K562 (cell line): ENCODE results near the gene JPT2. TPM values are rescaled to one million over a fixed set of nuclear protein-coding genes. Genes with fewer than 3 reads are reported as not detected.

Experiments used
- ATAC-seq: fragments of 200-7000 bp; cut with Tn5 transposase; 3 replicates; pipeline ENCODE4 v1.9.1; 2020; ENCODE audit warnings: moderate library complexity
- BruUV-seq: library from RNA; stranded (reverse); fragments of 400-500 nt; replicated peaks from 2 replicates; lab custom pipeline; 2021; lab: Mats Ljungman, UMichigan
- CTCF ChIA-PET: fragments of 300-600 bp; formaldehyde crosslinking; extraction: SDS; loops from one replicate; lab custom pipeline; 2021; ENCODE audit warnings: low intra/inter-chr PET ratio; lab: Yijun Ruan, JAX
- POLR2A ChIA-PET: fragments of 300-600, 350-650 bp; sonication (Branson Sonifier 250); formaldehyde crosslinking; extraction: SDS; loops from one replicate; lab custom pipeline; 2021; ENCODE audit warnings: antibody characterized with exemption, inconsistent platforms; lab: Yijun Ruan, JAX
- DNase-seq, 4 experiments: peaks; one replicate each; pipeline versions ENCODE4 v3.0.0 to v3.0.0-alpha.2; 2011 to 2018; ENCODE audit warnings: low spot score in 3 of 4, mixed read lengths in 3 of 4; ENCODE audit errors: extremely low read depth in 1 of 4
- FAIRE-seq: peaks from 2 replicates; lab custom pipeline; 2011; peaks lifted over from hg19 to GRCh38; lab: Jason Lieb, UNC
- H2AFZ ChIP-seq: 2 replicates; pipeline ENCODE4 v1.6.0; 2011; ENCODE audit warnings: low read depth, low read length, control low read depth, inconsistent platforms
- H3K27ac ChIP-seq: fragments of 200-600 bp; 3 replicates; pipeline ENCODE4 v1.8.0; 2011; ENCODE audit warnings: low read depth, mild to moderate bottlenecking, control low read depth, inconsistent platforms, low read length, moderate library complexity, mixed read lengths; ENCODE audit errors: extremely low read depth
- H3K27me3 ChIP-seq, 2 experiments: fragments of 300-600 bp in 1 of 2; 2 replicates in 1 of 2; 3 replicates in 1 of 2; pipeline versions ENCODE4 v1.6.0 to v1.8.0; 2011; ENCODE audit warnings: inconsistent platforms in 2 of 2, low read length in 2 of 2, mild to moderate bottlenecking in 1 of 2, mixed read lengths in 1 of 2, moderate library complexity in 1 of 2; ENCODE audit not compliant: control insufficient read depth in 2 of 2, insufficient read depth in 2 of 2
- H3K36me3 ChIP-seq: fragments of 300-600 bp; 3 replicates; pipeline ENCODE4 v1.8.0; 2011; ENCODE audit warnings: mild to moderate bottlenecking, low read length, inconsistent platforms; ENCODE audit not compliant: control insufficient read depth, insufficient read depth
- H3K4me1 ChIP-seq, 2 experiments: fragments of 200-600 bp in 1 of 2; replicated peaks in 1 of 2; 2 replicates in 1 of 2; 3 replicates in 1 of 2; pipeline versions ENCODE4 v1.5.1 to v1.8.0; 2011; ENCODE audit warnings: inconsistent platforms in 2 of 2, low read length in 2 of 2, mild to moderate bottlenecking in 1 of 2, mixed read lengths in 1 of 2, moderate library complexity in 1 of 2; ENCODE audit not compliant: control insufficient read depth in 2 of 2, insufficient read depth in 2 of 2
- H3K4me2 ChIP-seq: 2 replicates; pipeline ENCODE4 v1.6.1; 2011; ENCODE audit warnings: low read length, control low read depth, inconsistent platforms, mixed read lengths; ENCODE audit not compliant: insufficient read depth
- H3K4me3 ChIP-seq: fragments of 200-600 bp; sonication (generic), shearing (Covaris generic); 2 replicates; pipeline ENCODE4 v1.5.1; 2016; ENCODE audit warnings: control low read depth, inconsistent platforms
- H3K79me2 ChIP-seq: fragments of 200-600 bp; 3 replicates; pipeline ENCODE4 v1.8.0; 2011; ENCODE audit warnings: low read length, inconsistent platforms; ENCODE audit not compliant: control insufficient read depth, insufficient read depth
- H3K9ac ChIP-seq, 2 experiments: 2 replicates each; pipeline versions ENCODE4 v1.6.0 to v1.6.1; 2011; ENCODE audit warnings: low read depth in 2 of 2, low read length in 2 of 2, control low read depth in 1 of 2, inconsistent platforms in 1 of 2, mild to moderate bottlenecking in 1 of 2, mixed read lengths in 1 of 2; ENCODE audit not compliant: insufficient read depth in 1 of 2
- H3K9me1 ChIP-seq: one replicate; pipeline ENCODE4 v1.6.0; 2011; ENCODE audit warnings: inconsistent platforms, mild to moderate bottlenecking, low read length, moderate library complexity; ENCODE audit not compliant: control insufficient read depth, insufficient read depth
- H3K9me3 ChIP-seq: replicated peaks from 2 replicates; pipeline ENCODE4 v1.5.1; 2011; ENCODE audit warnings: low read depth, low read length, inconsistent platforms; ENCODE audit not compliant: control insufficient read depth, insufficient read depth
- H4K20me1 ChIP-seq: replicated peaks from 2 replicates; pipeline ENCODE4 v1.6.1; 2011; ENCODE audit warnings: low read length, inconsistent platforms, mixed read lengths; ENCODE audit not compliant: control insufficient read depth, insufficient read depth
- ARID1B ChIP-seq: fragments of 450-650 bp; IDR thresholded peaks from 2 replicates; pipeline ENCODE4 v1.6.1; 2016; ENCODE audit warnings: antibody characterized with exemption, mild to moderate bottlenecking, inconsistent platforms
- ARNT ChIP-seq, 2 experiments: fragments of 450-650 bp; IDR thresholded peaks; 2 replicates each; pipeline ENCODE4 v1.6.1; 2016; ENCODE audit warnings: mild to moderate bottlenecking in 1 of 2
- CC2D1A ChIP-seq: fragments of 450-650 bp; IDR thresholded peaks from 2 replicates; pipeline ENCODE4 v1.6.1; 2017; ENCODE audit warnings: mild to moderate bottlenecking
- CTBP1 ChIP-seq: fragments of 450-650 bp; IDR thresholded peaks from 2 replicates; pipeline ENCODE4 v1.6.1; 2016; ENCODE audit warnings: borderline replicate concordance
- IFI16 ChIP-seq: fragments of 250-450 bp; sonication (Bioruptor Pico); IDR thresholded peaks from 2 replicates; pipeline ENCODE4 v2.1.2; 2022; ENCODE audit warnings: mild to moderate bottlenecking, inconsistent platforms
- KLF10 ChIP-seq: fragments of 250-450 bp; sonication (Bioruptor Pico); IDR thresholded peaks from 2 replicates; pipeline ENCODE4 v1.6.1; 2021; ENCODE audit warnings: matching md5 sums
- NFXL1 ChIP-seq: fragments of 450-650 bp; formaldehyde crosslinking; IDR thresholded peaks from 2 replicates; pipeline ENCODE4 v1.4.0; 2021; ENCODE audit warnings: mild to moderate bottlenecking
- POLR2A ChIP-seq: fragments of 450-650 bp; conservative IDR thresholded peaks from 2 replicates; pipeline ENCODE4 v1.6.1; 2016
- TRIM28 ChIP-seq: fragments of 450-650 bp; IDR thresholded peaks from 2 replicates; pipeline ENCODE4 v1.6.1; 2017
- ZFPM2 ChIP-seq: fragments of 250-450 bp; sonication (Bioruptor Pico); IDR thresholded peaks from 2 replicates; pipeline ENCODE4 v1.5.1; 2022; ENCODE audit warnings: mild to moderate bottlenecking
- ZNF134 ChIP-seq: fragments of 250-450 bp; sonication (Bioruptor Pico); conservative IDR thresholded peaks from 2 replicates; pipeline ENCODE4 v1.4.0; 2020
- ZNF696 ChIP-seq: fragments of 250-450 bp; sonication (Bioruptor Pico); conservative IDR thresholded peaks from 2 replicates; pipeline ENCODE4 v1.4.0; 2020; ENCODE audit warnings: mild to moderate bottlenecking, moderate library complexity
- WGBS: fragments of 100-300 bp; shearing (Covaris generic); methylation state at CpG from one replicate; pipeline ENCODE4 v1.1.6; 2016; ENCODE audit warnings: low coverage, mixed read lengths; ENCODE audit not compliant: insufficient coverage; ENCODE audit errors: missing lambda C conversion rate; 5-methylcytosine and 5-hydroxymethylcytosine counted together
- in situ Hi-C: fragments of 300-500 bp; cut with MboI; formaldehyde crosslinking; loops from 4 replicates; pipeline ENCODE4 v1.15.0; 2018; ENCODE audit warnings: inconsistent platforms, mixed read lengths
- intact Hi-C: fragments of 100-400 bp; cut with micrococcal nuclease; formaldehyde crosslinking; loops from 2 replicates; pipeline ENCODE4 v1.14.2; 2022
- polyA plus RNA-seq, 8 experiments: library from polyadenylated mRNA; depleted of rRNA in 4 of 8; stranded (reverse) in 5 of 8; unstranded in 3 of 8; fragments of >200 nt; fragmentation: Nextera tagmentation in 2 of 8; fragmentation: Illumina TruSeq in 1 of 8; extraction: Ambion mirVana in 2 of 8; extraction: Trizol in 1 of 8; gene quantifications; 2 replicates each; pipeline versions ENCODE4 v1.2.1 to v1.2.3, GENCODE V29; 2011 to 2014; ENCODE audit warnings: inconsistent platforms in 1 of 8, missing spikeins in 1 of 8
- total RNA-seq, 7 experiments: library from RNA; depleted of rRNA in 6 of 7; stranded (reverse); fragments of >200 nt in 6 of 7; fragmentation: Illumina TruSeq in 2 of 7; extraction: Trizol in 2 of 7; gene quantifications; 2 replicates each; pipeline versions ENCODE4 v1.2.1 to v1.2.3, GENCODE V29; 2011 to 2021; ENCODE audit warnings: low replicate concordance in 1 of 7
- TF ChIP-seq, protein P1 (sequence below): fragments of 450-650 bp; IDR thresholded peaks from 2 replicates; pipeline ENCODE4 v1.6.1; 2016; ENCODE audit warnings: antibody characterized with exemption
- TF ChIP-seq, protein P2 (sequence below), 2 experiments: fragments of 450-650 bp; IDR thresholded peaks; 2 replicates each; pipeline ENCODE4 v1.6.1; 2016
- TF ChIP-seq, protein P3 (sequence below): sonication (generic); formaldehyde crosslinking; IDR thresholded peaks from 2 replicates; pipeline ENCODE4 v1.8.0; 2022; ENCODE audit warnings: missing genetic modification reagents, mild to moderate bottlenecking, moderate library complexity, borderline replicate concordance
- TF ChIP-seq, protein P4 (sequence below): fragments of 250-450 bp; sonication (Bioruptor Pico); IDR thresholded peaks from 2 replicates; pipeline ENCODE4 v1.8.0; 2022; ENCODE audit warnings: moderate library complexity, mild to moderate bottlenecking, inconsistent platforms

JPT2 gene
- total and polyA plus RNA-seq, 9 of the 15 experiments (the other 6 are each of a cell fraction or from before 2014, with no cell fraction given), result 25.5 to 133 (median 106) TPM

DNA sequence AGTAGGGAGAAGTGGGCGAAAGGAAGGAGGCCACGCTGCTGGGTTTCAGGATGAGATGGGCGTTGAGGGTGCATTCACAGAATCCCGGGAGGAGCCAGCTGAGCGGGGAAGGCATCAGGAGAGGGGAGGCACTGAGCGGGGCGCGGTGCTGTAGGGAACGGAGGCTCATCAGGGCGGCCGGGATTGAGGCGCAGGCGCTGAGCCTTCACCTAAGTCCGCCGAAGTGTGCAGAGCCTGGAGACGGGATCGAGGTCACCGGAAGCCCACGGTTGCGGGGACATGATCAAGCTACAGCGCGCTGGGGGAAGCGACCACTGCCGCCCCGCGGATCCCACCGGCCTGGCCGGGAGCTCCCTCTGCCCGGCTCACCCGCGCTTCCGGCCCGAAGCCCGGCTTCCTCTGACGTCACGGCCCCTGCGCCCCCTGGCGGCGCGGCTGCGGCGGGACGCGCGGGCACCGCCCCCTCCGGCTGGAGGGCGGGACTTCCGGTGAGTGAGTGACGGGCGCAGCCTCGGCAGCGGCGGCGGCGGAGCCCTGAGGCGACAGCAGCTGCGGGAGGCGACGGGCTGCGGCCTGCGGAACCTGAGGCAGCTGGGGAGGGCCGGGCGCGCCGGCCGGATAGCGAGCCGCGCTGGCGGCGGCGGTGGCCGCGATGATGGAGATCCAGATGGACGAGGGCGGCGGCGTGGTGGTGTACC lies 27.8 kb downstream of the JPT2 start, which contains the start of gene MAPK8IP3 (continued):
- TF ChIP-seq, protein P1, sequence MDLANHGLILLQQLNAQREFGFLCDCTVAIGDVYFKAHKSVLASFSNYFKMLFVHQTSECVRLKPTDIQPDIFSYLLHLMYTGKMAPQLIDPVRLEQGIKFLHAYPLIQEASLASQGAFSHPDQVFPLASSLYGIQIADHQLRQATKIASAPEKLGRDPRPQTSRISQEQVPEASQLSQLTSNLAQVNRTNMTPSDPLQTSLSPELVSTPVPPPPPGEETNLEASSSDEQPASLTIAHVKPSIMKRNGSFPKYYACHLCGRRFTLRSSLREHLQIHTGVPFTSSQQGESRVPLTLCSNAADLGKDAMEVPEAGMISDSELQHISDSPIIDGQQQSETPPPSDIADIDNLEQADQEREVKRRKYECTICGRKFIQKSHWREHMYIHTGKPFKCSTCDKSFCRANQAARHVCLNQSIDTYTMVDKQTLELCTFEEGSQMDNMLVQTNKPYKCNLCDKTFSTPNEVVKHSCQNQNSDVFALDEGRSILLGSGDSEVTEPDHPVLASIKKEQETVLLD, result 0 out of 2 replicates have a peak, but pooled peaks have one; percentile 45
- TF ChIP-seq ARNT (IDR thresholded peaks at IDR 0.05) (0 out of 4 replicates have a peak, but pooled peaks of 1 of the 2 experiments have one; percentile 28), POLR2A (peak; percentile 94)

DNA sequence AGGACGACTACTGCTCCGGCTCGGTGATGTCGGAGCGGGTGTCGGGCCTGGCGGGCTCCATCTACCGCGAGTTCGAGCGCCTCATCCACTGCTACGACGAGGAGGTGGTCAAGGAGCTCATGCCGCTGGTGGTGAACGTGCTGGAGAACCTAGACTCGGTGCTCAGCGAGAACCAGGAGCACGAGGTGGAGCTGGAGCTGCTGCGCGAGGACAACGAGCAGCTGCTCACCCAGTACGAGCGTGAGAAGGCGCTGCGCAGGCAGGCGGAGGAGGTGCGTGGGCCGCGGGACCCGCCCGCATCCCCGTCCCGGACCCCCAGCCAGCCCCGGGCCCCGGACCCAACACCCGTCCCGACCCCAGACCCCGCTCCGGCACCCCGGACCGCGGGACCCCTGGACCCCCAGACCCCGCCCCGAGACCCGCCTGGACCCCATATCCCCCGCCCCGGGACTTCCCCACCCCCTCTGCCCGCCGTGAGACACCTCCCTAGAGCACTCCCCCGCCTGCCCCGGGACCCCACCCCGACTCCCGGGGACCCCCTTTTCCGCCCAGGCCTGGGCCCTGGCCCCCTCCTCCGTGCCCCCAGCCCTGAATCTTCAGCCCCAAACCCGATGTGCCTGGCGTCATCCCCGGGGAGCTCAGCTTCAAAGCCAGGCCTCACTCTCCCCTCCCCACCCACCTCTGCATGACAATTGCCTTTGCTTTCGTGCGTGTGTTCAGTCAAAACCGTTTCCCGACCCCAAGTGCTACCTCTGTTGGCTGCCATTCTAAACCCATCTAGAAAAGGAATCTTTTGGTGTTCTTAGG lies 28.5 kb downstream of the JPT2 start:
- peak overlapping the region; percentile 76 for H3K27ac ChIP-seq
- no peaks in the 10 kb centered on the region for H3K9me3 ChIP-seq
- ChIA-PET POLR2A (interaction anchor here (0.6 to 4.1 kb wide), 16 partner anchors 13 to 599 kb away, joined by 3 to 21 read pairs (median 4); partner anchors contain the start of genes GNPTG, JPT2, TELO2 and TSR3), CTCF (no interaction called here)
- no peak for FAIRE-seq
- peaks cover 25% of the 10 kb centered on the region for H4K20me1 ChIP-seq
- peak overlapping the region; percentile 81 to 99 for H3K9ac ChIP-seq
- peak overlapping the region; percentile 98 for H3K4me2 ChIP-seq
- intact Hi-C loops (no loop called here), in situ Hi-C loops (no loop called here)
- peaks cover 21% of the 10 kb centered on the region for H3K36me3 ChIP-seq
- H2AFZ ChIP-seq, result peak overlapping the region; percentile 77
- H3K4me3 ChIP-seq, result peak overlapping the region; percentile 74
- H3K9me1 ChIP-seq, result peaks cover 4% of the 10 kb centered on the region
- H3K4me1 ChIP-seq, result peaks cover 28 to 47% of the 10 kb centered on the region in 2 experiments
- H3K27me3 ChIP-seq, result no peaks in the 10 kb centered on the region
- 1% methylated on average over 32 of the region's 62 CpGs for WGBS
- peak; percentile 56 to 72 (median 62) for DNase-seq
- ATAC-seq, result peak; percentile 35
- peaks cover 53% of the 10 kb centered on the region for H3K79me2 ChIP-seq
- BruUV-seq, result no TSS peak
- no peak for TF ChIP-seq NFXL1
- TF ChIP-seq, protein P2, sequence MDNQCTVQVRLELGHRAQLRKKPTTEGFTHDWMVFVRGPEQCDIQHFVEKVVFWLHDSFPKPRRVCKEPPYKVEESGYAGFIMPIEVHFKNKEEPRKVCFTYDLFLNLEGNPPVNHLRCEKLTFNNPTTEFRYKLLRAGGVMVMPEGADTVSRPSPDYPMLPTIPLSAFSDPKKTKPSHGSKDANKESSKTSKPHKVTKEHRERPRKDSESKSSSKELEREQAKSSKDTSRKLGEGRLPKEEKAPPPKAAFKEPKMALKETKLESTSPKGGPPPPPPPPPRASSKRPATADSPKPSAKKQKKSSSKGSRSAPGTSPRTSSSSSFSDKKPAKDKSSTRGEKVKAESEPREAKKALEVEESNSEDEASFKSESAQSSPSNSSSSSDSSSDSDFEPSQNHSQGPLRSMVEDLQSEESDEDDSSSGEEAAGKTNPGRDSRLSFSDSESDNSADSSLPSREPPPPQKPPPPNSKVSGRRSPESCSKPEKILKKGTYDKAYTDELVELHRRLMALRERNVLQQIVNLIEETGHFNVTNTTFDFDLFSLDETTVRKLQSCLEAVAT (IDR thresholded peaks at IDR 0.05), result peak in 1 of 2 experiments; percentile 54; a peak in 1 of 4 replicates
- no peak for TF ChIP-seq ZNF696 (CRISPR knock-in tag)
- TF ChIP-seq IFI16, result no peak
- TF ChIP-seq KLF10 (CRISPR knock-in tag), result no peak
- no peak for TF ChIP-seq ZNF134 (CRISPR knock-in tag)
- no peak for TF ChIP-seq TRIM28
- no peak for TF ChIP-seq ARID1B
- TF ChIP-seq CC2D1A, result no peak
- TF ChIP-seq, protein P3, sequence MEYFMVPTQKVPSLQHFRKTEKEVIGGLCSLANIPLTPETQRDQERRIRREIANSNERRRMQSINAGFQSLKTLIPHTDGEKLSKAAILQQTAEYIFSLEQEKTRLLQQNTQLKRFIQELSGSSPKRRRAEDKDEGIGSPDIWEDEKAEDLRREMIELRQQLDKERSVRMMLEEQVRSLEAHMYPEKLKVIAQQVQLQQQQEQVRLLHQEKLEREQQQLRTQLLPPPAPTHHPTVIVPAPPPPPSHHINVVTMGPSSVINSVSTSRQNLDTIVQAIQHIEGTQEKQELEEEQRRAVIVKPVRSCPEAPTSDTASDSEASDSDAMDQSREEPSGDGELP (CRISPR knock-in tag), result peak; percentile 31; the same call in 1 of the 2 replicates
- TF ChIP-seq CTBP1, result no peak
- TF ChIP-seq, protein P4, sequence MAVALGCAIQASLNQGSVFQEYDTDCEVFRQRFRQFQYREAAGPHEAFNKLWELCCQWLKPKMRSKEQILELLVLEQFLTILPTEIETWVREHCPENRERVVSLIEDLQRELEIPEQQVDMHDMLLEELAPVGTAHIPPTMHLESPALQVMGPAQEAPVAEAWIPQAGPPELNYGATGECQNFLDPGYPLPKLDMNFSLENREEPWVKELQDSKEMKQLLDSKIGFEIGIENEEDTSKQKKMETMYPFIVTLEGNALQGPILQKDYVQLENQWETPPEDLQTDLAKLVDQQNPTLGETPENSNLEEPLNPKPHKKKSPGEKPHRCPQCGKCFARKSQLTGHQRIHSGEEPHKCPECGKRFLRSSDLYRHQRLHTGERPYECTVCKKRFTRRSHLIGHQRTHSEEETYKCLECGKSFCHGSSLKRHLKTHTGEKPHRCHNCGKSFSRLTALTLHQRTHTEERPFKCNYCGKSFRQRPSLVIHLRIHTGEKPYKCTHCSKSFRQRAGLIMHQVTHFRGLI (CRISPR knock-in tag), result no peak
- no peak for TF ChIP-seq ZFPM2 (CRISPR knock-in tag)
